H1 (cell line): ENCODE measurements around the gene FHL1. TPM values are rescaled to one million over a fixed set of nuclear protein-coding genes. Genes with fewer than 3 reads are reported as not detected.

Experiments used
- CTCF ChIA-PET: fragments of 300-600 bp; sonication (Branson Sonifier 250); formaldehyde crosslinking; loops from one replicate; lab custom pipeline; 2021; ENCODE audit not compliant: partially characterized antibody; lab: Charles Lee
- POLR2A ChIA-PET: fragments of 300-600 bp; sonication (Branson Sonifier 250); formaldehyde crosslinking; loops from one replicate; lab custom pipeline; 2021; ENCODE audit warnings: inconsistent platforms; ENCODE audit not compliant: partially characterized antibody; lab: Charles Lee
- DNase-seq, 2 experiments: peaks; one replicate each; pipeline versions ENCODE4 v3.0.0 to v3.0.0-alpha.2; 2010 to 2022; ENCODE audit warnings: low spot score in 2 of 2, low read depth in 1 of 2, mixed read lengths in 1 of 2
- FAIRE-seq: peaks from 2 replicates; lab custom pipeline; 2011; peaks lifted over from hg19 to GRCh38; lab: Jason Lieb, UNC
- H2AFZ ChIP-seq: 2 replicates; pipeline ENCODE4 v1.8.1; 2012; ENCODE audit warnings: low read length, inconsistent platforms
- H2AK5ac ChIP-seq: 2 replicates; pipeline ENCODE4 v1.6.1; 2013; ENCODE audit warnings: low read depth, low read length
- H2BK120ac ChIP-seq: replicated peaks from 2 replicates; pipeline ENCODE3; 2013; ENCODE audit warnings: low read depth, low read length, inconsistent platforms
- H2BK12ac ChIP-seq: 2 replicates; pipeline ENCODE4 v1.6.1; 2013; ENCODE audit warnings: low read depth, low read length
- H2BK15ac ChIP-seq: 2 replicates; pipeline ENCODE4 v1.6.1; 2013; ENCODE audit warnings: low read length
- H2BK20ac ChIP-seq: 2 replicates; pipeline ENCODE4 v1.6.1; 2013; ENCODE audit warnings: low read length
- H2BK5ac ChIP-seq: 2 replicates; pipeline ENCODE4 v1.6.1; 2013; ENCODE audit warnings: low read depth, low read length
- H3K14ac ChIP-seq: 2 replicates; pipeline ENCODE4 v1.6.1; 2013; ENCODE audit warnings: inconsistent platforms; ENCODE audit not compliant: insufficient read length
- H3K18ac ChIP-seq: 2 replicates; pipeline ENCODE4 v1.6.1; 2013; ENCODE audit warnings: low read length; ENCODE audit errors: extremely low read depth
- H3K23ac ChIP-seq: 2 replicates; pipeline ENCODE4 v1.6.1; 2013; ENCODE audit warnings: inconsistent platforms; ENCODE audit not compliant: insufficient read length
- H3K23me2 ChIP-seq: 2 replicates; pipeline ENCODE4 v1.6.1; 2013; ENCODE audit warnings: low read depth, low read length
- H3K27ac ChIP-seq: 2 replicates; pipeline ENCODE4 v1.6.1; 2011; ENCODE audit warnings: low read depth, low read length, inconsistent platforms
- H3K27me3 ChIP-seq, 4 experiments: replicated peaks in 1 of 4; 1 replicate in 1 of 4; 2 replicates in 3 of 4; pipeline versions ENCODE4 v1.6.1 to v1.8.1; 2011 to 2013; ENCODE audit warnings: low read length in 3 of 4, mild to moderate bottlenecking in 3 of 4, inconsistent platforms in 2 of 4, mixed read lengths in 2 of 4, moderate library complexity in 1 of 4; ENCODE audit not compliant: control insufficient read depth in 3 of 4, insufficient read depth in 3 of 4; ENCODE audit errors: extremely low read depth in 1 of 4
- H3K36me3 ChIP-seq, 4 experiments: 2 replicates each; pipeline versions ENCODE4 v1.6.1 to v1.8.1; 2011 to 2013; ENCODE audit warnings: mild to moderate bottlenecking in 4 of 4, low read length in 3 of 4, moderate library complexity in 2 of 4, control low read depth in 1 of 4, inconsistent platforms in 1 of 4; ENCODE audit not compliant: insufficient read depth in 4 of 4, control insufficient read depth in 2 of 4
- H3K4ac ChIP-seq: replicated peaks from 2 replicates; pipeline ENCODE3; 2013; ENCODE audit warnings: low read length, low read depth, mixed read lengths, inconsistent platforms; ENCODE audit not compliant: insufficient read length
- H3K4me1 ChIP-seq, 4 experiments: replicated peaks in 1 of 4; 1 replicate in 1 of 4; 2 replicates in 3 of 4; pipeline versions ENCODE4 v1.6.1 to v1.8.1; 2011 to 2013; ENCODE audit warnings: low read length in 3 of 4, inconsistent platforms in 2 of 4, mixed read lengths in 1 of 4; ENCODE audit not compliant: insufficient read depth in 4 of 4, control insufficient read depth in 3 of 4
- H3K4me2 ChIP-seq, 2 experiments: 2 replicates each; pipeline versions ENCODE4 v1.6.1 to v1.8.1; 2011 to 2013; ENCODE audit warnings: low read depth in 2 of 2, low read length in 2 of 2, control low read depth in 1 of 2, inconsistent platforms in 1 of 2, mild to moderate bottlenecking in 1 of 2; ENCODE audit not compliant: insufficient read depth in 1 of 2
- H3K4me3 ChIP-seq, 4 experiments: fragments of 200-600, 300-600 bp in 1 of 4; sonication (generic), shearing (Covaris generic), sonication (Bioruptor Twin) in 1 of 4; 2 replicates each; pipeline versions ENCODE4 v1.5.1 to v1.8.1; 2011 to 2016; ENCODE audit warnings: low read length in 4 of 4, low read depth in 3 of 4, control low read depth in 2 of 4, inconsistent platforms in 2 of 4, mild to moderate bottlenecking in 2 of 4, mixed read lengths in 1 of 4, moderate library complexity in 1 of 4; ENCODE audit not compliant: insufficient read depth in 2 of 4; ENCODE audit errors: extremely low read depth in 1 of 4
- H3K56ac ChIP-seq: replicated peaks from 2 replicates; pipeline ENCODE3; 2013; ENCODE audit warnings: low read depth, mild to moderate bottlenecking, mixed read lengths, low read length, inconsistent platforms; ENCODE audit not compliant: insufficient read length
- H3K79me1 ChIP-seq: 2 replicates; pipeline ENCODE4 v1.6.1; 2013; ENCODE audit warnings: low read depth, low read length, control low read depth
- H3K79me2 ChIP-seq, 2 experiments: 2 replicates each; pipeline versions ENCODE4 v1.6.1 to v1.8.1; 2012 to 2013; ENCODE audit warnings: low read length in 2 of 2, mild to moderate bottlenecking in 2 of 2, inconsistent platforms in 1 of 2; ENCODE audit not compliant: insufficient read depth in 2 of 2, control insufficient read depth in 1 of 2
- H3K9ac ChIP-seq, 4 experiments: replicated peaks in 1 of 4; 1 replicate in 1 of 4; 2 replicates in 3 of 4; pipeline versions ENCODE4 v1.6.1 to v1.8.1; 2011 to 2013; ENCODE audit warnings: low read depth in 3 of 4, low read length in 3 of 4, control low read depth in 2 of 4, mild to moderate bottlenecking in 2 of 4, moderate library complexity in 2 of 4, inconsistent platforms in 1 of 4; ENCODE audit errors: extremely low read depth in 1 of 4
- H3K9me3 ChIP-seq, 2 experiments: 2 replicates each; pipeline versions ENCODE4 v1.6.1 to v1.8.1; 2012 to 2013; ENCODE audit warnings: mild to moderate bottlenecking in 2 of 2, moderate library complexity in 2 of 2, control low read depth in 1 of 2, inconsistent platforms in 1 of 2, low read depth in 1 of 2, low read length in 1 of 2, mixed read lengths in 1 of 2; ENCODE audit not compliant: insufficient read depth in 2 of 2
- H4K20me1 ChIP-seq, 2 experiments: replicated peaks in 1 of 2; 2 replicates each; pipeline versions ENCODE3 to v1.8.1; 2011 to 2013; ENCODE audit warnings: inconsistent platforms in 2 of 2, low read length in 2 of 2, mild to moderate bottlenecking in 1 of 2; ENCODE audit not compliant: insufficient read depth in 2 of 2, control insufficient read depth in 1 of 2
- H4K5ac ChIP-seq: 2 replicates; pipeline ENCODE4 v1.6.1; 2013; ENCODE audit warnings: low read length, low read depth, mixed read lengths, inconsistent platforms; ENCODE audit not compliant: insufficient read length
- H4K8ac ChIP-seq: 2 replicates; pipeline ENCODE4 v1.8.0; 2013; ENCODE audit warnings: mild to moderate bottlenecking, moderate library complexity, low read length, inconsistent platforms; ENCODE audit not compliant: insufficient read depth; ENCODE audit errors: extremely low read depth
- H4K91ac ChIP-seq: replicated peaks from 2 replicates; pipeline ENCODE3; 2013; ENCODE audit warnings: low read length, mixed read lengths, inconsistent platforms; ENCODE audit not compliant: insufficient read length
- ASH2L ChIP-seq: fragments of 200-600, 300-600 bp; sonication (generic); IDR thresholded peaks from one replicate; pipeline ENCODE4 v1.7.1; 2017; ENCODE audit warnings: low read length
- CEBPB ChIP-seq: IDR thresholded peaks from 2 replicates; pipeline ENCODE4 v1.6.1; 2012; ENCODE audit warnings: low read depth, low read length
- CTCF ChIP-seq, 3 experiments: IDR thresholded peaks; 1 replicate in 2 of 3; 2 replicates in 1 of 3; pipeline versions ENCODE4 v1.5.1 to v1.6.1; 2011; ENCODE audit warnings: low read length in 3 of 3, mild to moderate bottlenecking in 3 of 3, inconsistent platforms in 2 of 3, low read depth in 1 of 3, moderate library complexity in 1 of 3; ENCODE audit not compliant: insufficient read depth in 1 of 3; ENCODE audit errors: control extremely low read depth in 1 of 3
- EP300 ChIP-seq, 2 experiments: IDR thresholded peaks; 1 replicate in 1 of 2; 2 replicates in 1 of 2; pipeline ENCODE4 v1.6.1; 2011 to 2012; ENCODE audit warnings: low read depth in 2 of 2, low read length in 2 of 2, mild to moderate bottlenecking in 2 of 2, borderline replicate concordance in 1 of 2, inconsistent platforms in 1 of 2, moderate library complexity in 1 of 2
- FOSL1 ChIP-seq: IDR thresholded peaks from 2 replicates; pipeline ENCODE4 v1.6.1; 2011; ENCODE audit warnings: mild to moderate bottlenecking, low read depth, low read length, moderate library complexity; ENCODE audit not compliant: insufficient read depth
- JUND ChIP-seq: IDR thresholded peaks from 2 replicates; pipeline ENCODE4 v1.6.1; 2011; ENCODE audit warnings: mild to moderate bottlenecking, improper control_type of control experiment, low read length
- KDM4A ChIP-seq: IDR thresholded peaks from one replicate; pipeline ENCODE4 v1.7.1; 2012; ENCODE audit warnings: low read depth, mild to moderate bottlenecking, moderate library complexity, low read length, inconsistent platforms; ENCODE audit not compliant: severe bottlenecking
- RNF2 ChIP-seq: fragments of 200-900, 300-1000 bp; sonication (generic); IDR thresholded peaks from 2 replicates; pipeline ENCODE4 v1.7.1; 2016; ENCODE audit warnings: borderline replicate concordance, low read depth, mild to moderate bottlenecking, antibody characterized with exemption, low read length; ENCODE audit not compliant: poor library complexity, severe bottlenecking; ENCODE audit errors: missing control alignments
- SRF ChIP-seq: IDR thresholded peaks from 2 replicates; pipeline ENCODE4 v1.6.1; 2011; ENCODE audit warnings: mild to moderate bottlenecking, low read depth, low read length, moderate library complexity
- YY1 ChIP-seq: IDR thresholded peaks from 2 replicates; pipeline ENCODE4 v1.6.1; 2011; ENCODE audit warnings: low read depth, mild to moderate bottlenecking, low read length
- ZNF274 ChIP-seq: IDR thresholded peaks from 2 replicates; pipeline ENCODE4 v1.7.0; 2012; ENCODE audit warnings: low read length, borderline replicate concordance; ENCODE audit errors: extremely low read depth
- WGBS, 2 experiments: shearing (Covaris generic) in 1 of 2; methylation state at CpG; one replicate each; pipeline versions ENCODE4 v1.1.6 to v1.1.7; 2013 to 2015; ENCODE audit warnings: low lambda C conversion rate in 2 of 2, mixed read lengths in 2 of 2, inconsistent platforms in 1 of 2, low coverage in 1 of 2, missing lambda C conversion rate in 1 of 2; ENCODE audit not compliant: insufficient replicate concordance in 2 of 2, insufficient coverage in 1 of 2, insufficient read length in 1 of 2; ENCODE audit errors: extremely low coverage in 1 of 2, missing lambda C conversion rate in 1 of 2; 5-methylcytosine and 5-hydroxymethylcytosine counted together
- polyA plus RNA-seq, 7 experiments: library from polyadenylated mRNA; depleted of rRNA in 3 of 7; stranded (reverse) in 5 of 7; unstranded in 2 of 7; fragments of >200 nt in 5 of 7; fragments of 200-250 nt in 2 of 7; gene quantifications; 1 replicate in 5 of 7; 2 replicates in 1 of 7; 4 replicates in 1 of 7; pipeline versions ENCODE4 v1.2.1 to v1.2.3, GENCODE V29; 2011 to 2013; ENCODE audit warnings: missing spikeins in 2 of 7, mixed read lengths in 2 of 7
- total RNA-seq: library from RNA; stranded (reverse); fragmentation: NEBNext Ultra II Directional; extraction: Animal tissue kit (Norgen Biotek cat#: 25700); gene quantifications from 2 replicates; pipeline ENCODE4 v1.2.1, GENCODE V29; 2021

The FHL1 gene
- total and polyA plus RNA-seq, 2 of the 8 experiments (the other 6 are each of a cell fraction or from before 2014, with no cell fraction given) = 45.0 to 56.5 TPM

GRCh38 chrX:136200466-136200865 lies 53.1 kb downstream of the FHL1 start:
- H4K91ac ChIP-seq = no peak overlapping the region
- peaks cover 0 to 2% (median 0%) of the 10 kb centered on the region in 4 experiments; a peak in 1 of 7 replicates for H3K4me1 ChIP-seq
- no peak overlapping the region for H3K4me3 ChIP-seq
- H3K79me2 ChIP-seq = no peaks in the 10 kb centered on the region
- CTCF ChIA-PET = interaction anchor here (0.9 to 1.6 kb wide), 2 partner anchors 9 to 10 kb away, joined by 3 to 4 read pairs; no protein-coding TSS in a partner anchor
- no peak overlapping the region for H3K18ac ChIP-seq
- FAIRE-seq = peak; percentile 42
- H3K23me2 ChIP-seq = no peaks in the 10 kb centered on the region
- H3K9ac ChIP-seq = no peak overlapping the region
- POLR2A ChIA-PET = no interaction called here
- no peak overlapping the region for H3K23ac ChIP-seq
- no peak overlapping the region for H2BK15ac ChIP-seq
- no peak overlapping the region for H2BK20ac ChIP-seq
- DNase-seq = no peak
- H3K4ac ChIP-seq = no peak overlapping the region
- H3K14ac ChIP-seq = no peak overlapping the region
- no peak overlapping the region for H3K27ac ChIP-seq
- H2AFZ ChIP-seq = no peak overlapping the region
- no peaks in the 10 kb centered on the region for H3K27me3 ChIP-seq
- H3K56ac ChIP-seq = no peak overlapping the region
- no peaks in the 10 kb centered on the region for H3K79me1 ChIP-seq
- H4K8ac ChIP-seq = no peak overlapping the region
- 94% methylated on average over 2 of the region's 2 CpGs; no CpG with 5 or more reads in 1 of the 2 experiments for WGBS, 2 experiments
- H3K4me2 ChIP-seq = no peak overlapping the region
- no peaks in the 10 kb centered on the region for H4K20me1 ChIP-seq
- no peak overlapping the region for H2BK120ac ChIP-seq
- no peak overlapping the region for H2AK5ac ChIP-seq
- H3K36me3 ChIP-seq = no peaks in the 10 kb centered on the region
- H2BK12ac ChIP-seq = no peak overlapping the region
- H2BK5ac ChIP-seq = no peak overlapping the region
- no peaks in the 10 kb centered on the region for H3K9me3 ChIP-seq
- H4K5ac ChIP-seq = no peak overlapping the region
- TF ChIP-seq CTCF (IDR thresholded peaks at IDR 0.05; ENCODE audit: control extremely low read depth in 1 of 3, insufficient read depth in 1 of 3, low read depth in 1 of 3, low read length in 3 of 3) (peak in 2 of 3 experiments; percentile 32 to 37; a peak in 3 of 4 replicates), FOSL1 (no peak), YY1 (no peak), KDM4A (no peak), ASH2L (no peak), CEBPB (no peak), ZNF274 (no peak), EP300 (IDR thresholded peaks at IDR 0.05; ENCODE audit: borderline replicate concordance in 1 of 2, low read depth in 2 of 2, low read length in 2 of 2) (no peak), JUND (no peak), RNF2 (no peak), SRF (no peak)
